ENCODE results near the gene ZNF419.
"Not testable (repeated sequence)": the region's sequence is repeated elsewhere in the genome, so short reads cannot be mapped to it uniquely, and the experiment has no call there.

ZNF419 gene

GRCh38 chr19:57500400-57500799 lies 12.8 kb downstream of the ZNF419 start:
- ATAC-seq; H3K27ac Mint-ChIP-seq; DNase-seq (ENCODE audit: low spot score in 2 of 2): not testable (repeated sequence)
- Mint-ChIP-seq H3K36me3 (peaks cover 44% of the 10 kb centered on the region), H3K4me3 (peak overlapping the region; percentile 53), H3K4me1 (peaks cover 25% of the 10 kb centered on the region), H3K9me3 (peaks cover 31% of the 10 kb centered on the region)

DNA sequence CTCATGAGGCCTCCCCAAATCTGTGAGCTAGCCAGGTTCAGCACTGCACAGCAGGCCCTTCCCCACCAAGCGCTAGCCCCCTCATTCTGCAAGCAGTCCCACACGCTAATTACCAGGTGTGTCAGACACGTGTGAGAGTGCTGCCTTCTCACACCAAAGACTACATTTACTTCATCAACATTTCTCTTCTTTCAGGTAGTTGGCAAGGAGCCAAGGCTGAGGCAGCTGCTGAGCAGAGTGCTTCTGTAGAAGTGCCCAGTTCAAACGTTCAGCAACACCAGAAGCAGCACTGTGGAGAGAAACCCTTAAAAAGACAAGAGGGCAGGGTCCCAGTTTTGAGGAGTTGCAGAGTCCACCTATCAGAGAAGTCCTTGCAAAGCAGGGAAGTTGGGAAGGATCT lies 18.6 kb downstream of the ZNF419 start:
- peaks cover 33% of the 10 kb centered on the region for H3K9me3 Mint-ChIP-seq
- DNase-seq (ENCODE audit: low spot score in 2 of 2) (peak in 1 of 2 donors; percentile 30), ATAC-seq (no peak)
- H3K27ac Mint-ChIP-seq: no peak overlapping the region
- no peak overlapping the region for H3K4me3 Mint-ChIP-seq
- peaks cover 58% of the 10 kb centered on the region for H3K36me3 Mint-ChIP-seq
- peaks cover 7% of the 10 kb centered on the region for H3K4me1 Mint-ChIP-seq

GRCh38 chr19:57511484-57511883 lies 23.9 kb downstream of the ZNF419 start:
- Mint-ChIP-seq H3K27ac (no peak overlapping the region), H3K9me3 (peaks cover 40% of the 10 kb centered on the region), H3K4me1 (no peaks in the 10 kb centered on the region), H3K4me3 (no peak overlapping the region), H3K36me3 (peaks cover 14% of the 10 kb centered on the region)
- DNase-seq (ENCODE audit: low spot score in 2 of 2) (no peak), ATAC-seq (no peak)

GRCh38 chr19:57512845-57513244 lies 25.3 kb downstream of the ZNF419 start:
- ATAC-seq (no peak), DNase-seq (ENCODE audit: low spot score in 2 of 2) (no peak)
- Mint-ChIP-seq H3K36me3 (no peaks in the 10 kb centered on the region), H3K27ac (no peak overlapping the region), H3K9me3 (peaks cover 40% of the 10 kb centered on the region), H3K4me1 (no peaks in the 10 kb centered on the region), H3K4me3 (no peak overlapping the region)

DNA sequence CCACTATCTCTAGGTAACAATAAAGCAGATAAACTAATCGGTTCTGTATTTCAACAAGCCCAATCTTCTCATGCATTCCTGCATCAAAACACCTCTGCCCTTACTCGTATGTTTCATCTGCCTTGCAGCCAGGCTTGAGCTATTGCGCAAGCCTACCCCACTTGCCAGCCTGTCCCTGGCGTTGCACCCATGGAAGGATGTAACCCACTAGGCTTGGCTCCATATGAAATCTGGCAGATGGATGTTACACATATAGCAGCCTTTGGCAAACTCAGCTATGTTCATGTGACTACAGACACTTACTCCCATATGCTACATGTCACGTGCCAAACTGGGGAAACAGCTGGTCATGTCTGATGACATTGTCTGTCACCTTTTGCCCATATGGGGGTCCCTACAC lies 27.7 kb downstream of the ZNF419 start:
- Mint-ChIP-seq H3K27ac (no peak overlapping the region), H3K36me3 (no peaks in the 10 kb centered on the region), H3K4me1 (no peaks in the 10 kb centered on the region), H3K4me3 (no peak overlapping the region), H3K9me3 (peaks cover 30% of the 10 kb centered on the region)
- ATAC-seq (no peak), DNase-seq (ENCODE audit: low spot score in 2 of 2) (no peak)

DNA sequence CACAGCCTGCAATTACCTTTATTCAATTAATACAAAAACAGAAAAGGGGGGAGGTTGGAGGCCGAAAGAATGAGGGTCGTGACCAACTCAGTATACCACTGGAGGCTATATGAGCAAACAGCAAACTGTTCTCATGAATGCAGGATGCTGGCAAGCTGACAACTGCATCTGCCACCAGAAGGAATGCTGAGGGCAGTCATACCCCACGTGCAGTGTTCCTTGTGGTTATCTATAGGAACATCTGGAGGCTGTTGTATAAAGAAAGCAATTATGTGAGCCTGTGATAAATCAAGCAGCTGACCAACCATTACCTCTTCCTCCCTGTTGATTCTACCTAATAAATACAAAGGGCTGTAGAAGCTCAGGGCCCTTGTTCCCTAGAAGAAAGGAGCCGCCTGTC lies 30.5 kb downstream of the ZNF419 start:
- not testable (repeated sequence) for H3K36me3 Mint-ChIP-seq; H3K27ac Mint-ChIP-seq; H3K4me1 Mint-ChIP-seq; ATAC-seq; H3K4me3 Mint-ChIP-seq; DNase-seq (ENCODE audit: low spot score in 2 of 2)
- peaks cover 27% of the 10 kb centered on the region for H3K9me3 Mint-ChIP-seq

DNA sequence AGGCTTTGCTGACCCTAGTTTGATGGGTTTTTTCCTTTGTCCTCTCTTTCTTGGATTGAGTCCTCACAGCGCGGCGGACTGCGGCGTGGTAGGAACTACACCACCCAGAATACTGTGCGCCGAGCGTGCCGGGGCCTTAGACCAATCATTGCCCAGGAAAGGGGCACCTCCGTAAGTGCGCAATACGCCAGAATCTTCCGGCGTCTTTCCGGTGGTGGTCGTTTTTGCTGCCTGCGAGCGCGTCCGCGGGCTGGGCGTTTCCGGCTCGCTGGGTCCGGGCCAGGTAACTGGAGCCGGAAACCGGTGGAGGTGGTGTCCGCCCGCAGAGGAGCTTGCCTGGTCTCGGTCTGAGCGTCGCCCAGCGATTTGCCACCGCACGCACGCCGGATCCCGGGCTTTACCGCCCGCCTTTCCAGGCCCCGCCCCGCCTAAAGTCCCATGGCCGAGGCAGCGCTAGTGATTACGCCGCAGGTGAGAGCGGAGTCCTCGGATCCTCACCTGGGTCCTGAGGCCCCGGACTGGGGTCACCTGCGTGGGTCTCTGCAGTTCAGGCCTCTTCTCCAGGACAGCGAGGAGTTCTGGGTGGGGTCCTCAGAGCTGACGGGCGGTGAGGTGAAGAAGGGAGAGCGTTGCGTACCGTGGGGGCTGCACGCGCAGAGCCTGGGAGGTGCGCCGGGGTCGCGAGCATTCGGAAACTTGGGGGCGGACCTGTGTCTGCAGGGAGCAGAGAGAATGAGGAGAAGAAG lies 39.8 kb downstream of the ZNF419 start, which contains the start of gene ZNF549:
ZNF549 (plus strand) TSS at position 221 of the 746 bp plus-strand sequence; CDS start at position 439, 218 bp downstream.
- ATAC-seq (peak; percentile 100), DNase-seq (ENCODE audit: low spot score in 2 of 2) (peak; percentile 63 to 90)
- Mint-ChIP-seq H3K4me1 (peaks cover 21% of the 10 kb centered on the region), H3K4me3 (peak within 1 kb of the TSS; percentile 100), H3K36me3 (peaks cover 16% of the 10 kb centered on the region), H3K27ac (peak within 1 kb of the TSS; percentile 96), H3K9me3 (peaks cover 30% of the 10 kb centered on the region)

- Mint-ChIP-seq H3K27ac (no peak overlapping the region), H3K9me3 (peaks cover 55% of the 10 kb centered on the region), H3K36me3 (peaks cover 74% of the 10 kb centered on the region), H3K4me3 (no peak overlapping the region), H3K4me1 (peaks cover 9% of the 10 kb centered on the region)
- DNase-seq (ENCODE audit: low spot score in 2 of 2) (no peak), ATAC-seq (no peak)
These were observed 50.5 kb downstream of the ZNF419 start for GRCh38 chr19:57537953-57538547.

Data from stimulated activated effector memory CD8-positive, alpha-beta T cell treated with anti-CD3 and anti-CD28 coated beads, Interleukin-12 subunit alpha, Interleukin-12 subunit beta, amount 100 ng/mL, for 72 hours (primary cell).